Measurements from ENCODE around the gene SEMA5A. TPM values are rescaled to one million over a fixed set of nuclear protein-coding genes. Genes with fewer than 3 reads are reported as not detected.

Gene SEMA5A
- total RNA-seq, 1 experiment from 2014 or later: 9.3 TPM

GRCh38 chr5:9376363-9377117 is 169.3 kb downstream of the SEMA5A start:
- ATAC-seq (no peak), DNase-seq (ENCODE audit: low spot score) (no peak)
- TF ChIP-seq ZNF671 (CRISPR knock-in tag; IDR thresholded peaks at IDR 0.05) (no peak), ZNF416 (CRISPR knock-in tag; IDR thresholded peaks at IDR 0.05) (no peak), RELA (CRISPR knock-in tag; IDR thresholded peaks at IDR 0.05; ENCODE audit: borderline replicate concordance) (no peak), AR (CRISPR knock-in tag; IDR thresholded peaks at IDR 0.05) (no peak), MAX (CRISPR knock-in tag; IDR thresholded peaks at IDR 0.05) (no peak), ESRRA (CRISPR knock-in tag; IDR thresholded peaks at IDR 0.05; ENCODE audit: borderline replicate concordance) (no peak)
- H3K36me3 Mint-ChIP-seq: no peaks in the 10 kb centered on the region; the same call in 1 of the 2 replicates
- H3K4me1 Mint-ChIP-seq: peaks cover 3% of the 10 kb centered on the region; the same call in 1 of the 2 replicates
- POLR2A ChIA-PET: no interaction called here
- H3K9me3 Mint-ChIP-seq: no peaks in the 10 kb centered on the region
- no peak overlapping the region for H3K27ac Mint-ChIP-seq
- CTCF ChIA-PET: interaction anchor here (0.6 kb wide), 1 partner anchor 825 kb away, joined by 3 read pairs; no protein-coding TSS in a partner anchor
- H3K27me3 Mint-ChIP-seq (ENCODE audit: low read depth): no peaks in the 10 kb centered on the region
- no peak overlapping the region for H3K4me3 Mint-ChIP-seq

- Mint-ChIP-seq H3K9me3 (no peaks in the 10 kb centered on the region), H3K27me3 (ENCODE audit: low read depth) (no peaks in the 10 kb centered on the region), H3K4me1 (peaks cover 3% of the 10 kb centered on the region; the same call in 1 of the 2 replicates), H3K4me3 (no peak overlapping the region), H3K27ac (no peak overlapping the region), H3K36me3 (no peaks in the 10 kb centered on the region; the same call in 1 of the 2 replicates)
- ChIA-PET CTCF (no interaction called here), POLR2A (no interaction called here)
- ATAC-seq: no peak
- DNase-seq (ENCODE audit: low spot score): no peak
- TF ChIP-seq TP53 (CRISPR knock-in tag; IDR thresholded peaks at IDR 0.05): no peak
- TF ChIP-seq ZNF317 (CRISPR knock-in tag; IDR thresholded peaks at IDR 0.05; ENCODE audit: borderline replicate concordance, low read depth): no peak
- no peak for TF ChIP-seq IRF2 (CRISPR knock-in tag; IDR thresholded peaks at IDR 0.05; ENCODE audit: borderline replicate concordance, low read depth)
- TF ChIP-seq ZNF416 (CRISPR knock-in tag; IDR thresholded peaks at IDR 0.05): no peak
- TF ChIP-seq PRDM15 (CRISPR knock-in tag; IDR thresholded peaks at IDR 0.05): no peak
- no peak for TF ChIP-seq SMAD4 (CRISPR knock-in tag; IDR thresholded peaks at IDR 0.05)
- no peak for TF ChIP-seq GTF2I (CRISPR knock-in tag; conservative IDR thresholded peaks at IDR 0.05)
- TF ChIP-seq FOXP4 (CRISPR knock-in tag; IDR thresholded peaks at IDR 0.05): no peak
- TF ChIP-seq ZSCAN18 (CRISPR knock-in tag; IDR thresholded peaks at IDR 0.05): no peak
- TF ChIP-seq ZNF281 (CRISPR knock-in tag; IDR thresholded peaks at IDR 0.05): no peak
- TF ChIP-seq ZNF425 (CRISPR knock-in tag; conservative IDR thresholded peaks at IDR 0.05): no peak
Observed at GRCh38 chr5:9375756-9376155, 170.1 kb downstream of the SEMA5A start.

Measured in WTC11 (cell line).